Esophagus muscularis mucosa (tissue), 4 donors: ENCODE results near the gene WDFY2.

Experiments used
- EP300 ChIP-seq: sonication (generic); formaldehyde crosslinking; IDR thresholded peaks from one replicate; pipeline ENCODE4 v1.6.1; 2017; ENCODE audit warnings: antibody characterized with exemption
- POLR2A ChIP-seq: fragments of 450-650 bp; IDR thresholded peaks from one replicate; pipeline ENCODE4 v1.6.1; 2017; ENCODE audit warnings: antibody characterized with exemption, moderate library complexity, mild to moderate bottlenecking, low read depth
- POLR2AphosphoS5 ChIP-seq, 2 donors: sonication (generic); formaldehyde crosslinking; IDR thresholded peaks; one replicate each; pipeline ENCODE4 v1.6.1; 2017; ENCODE audit warnings: antibody characterized with exemption in 2 of 2
- TF ChIP-seq, protein P1 (sequence below), 3 experiments: fragments of 200-600 bp in 2 of 3; fragments of 450-650 bp in 1 of 3; sonication (generic) in 2 of 3; IDR thresholded peaks; one replicate each; pipeline ENCODE4 v1.5.1; 2017 to 2019; ENCODE audit warnings: antibody characterized with exemption in 3 of 3, mild to moderate bottlenecking in 2 of 3, moderate library complexity in 1 of 3

DNA sequence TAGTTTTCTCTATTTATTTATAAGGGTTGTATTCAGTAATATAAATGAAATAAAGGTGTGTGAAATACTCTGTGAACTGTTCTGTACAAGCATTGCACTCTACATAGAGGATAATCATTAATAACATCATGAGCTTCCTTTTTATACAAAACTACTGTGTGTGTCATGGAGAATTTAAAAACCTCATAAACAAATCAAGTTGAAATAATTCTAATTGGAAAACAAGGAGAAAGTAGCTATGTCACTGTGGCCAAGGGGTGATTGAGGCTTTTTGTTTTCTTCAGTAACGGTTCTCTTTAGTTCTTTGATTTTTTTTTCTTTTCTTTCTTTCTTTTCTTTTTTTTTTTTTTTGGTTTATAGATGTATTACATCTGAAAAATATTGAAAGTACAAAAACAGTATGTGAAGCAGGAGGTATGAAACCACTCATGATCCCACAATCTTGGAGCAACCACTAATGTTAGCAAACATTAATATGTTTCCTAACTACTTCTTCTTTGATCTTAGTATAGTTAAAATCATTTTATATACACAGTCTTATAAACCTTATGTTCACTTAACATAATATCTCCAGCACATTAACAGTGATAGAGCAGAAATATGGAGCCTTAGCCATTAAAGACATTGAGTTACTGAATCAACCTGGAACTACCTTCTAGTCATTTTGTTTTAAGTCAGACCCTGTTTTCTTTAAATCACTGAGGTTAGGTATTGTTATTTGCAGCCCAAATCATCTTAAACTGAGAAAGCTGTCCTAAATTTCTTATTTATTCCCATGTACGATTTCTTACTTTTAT lies 45.4 kb downstream of the WDFY2 start:
- TF ChIP-seq, protein P1, sequence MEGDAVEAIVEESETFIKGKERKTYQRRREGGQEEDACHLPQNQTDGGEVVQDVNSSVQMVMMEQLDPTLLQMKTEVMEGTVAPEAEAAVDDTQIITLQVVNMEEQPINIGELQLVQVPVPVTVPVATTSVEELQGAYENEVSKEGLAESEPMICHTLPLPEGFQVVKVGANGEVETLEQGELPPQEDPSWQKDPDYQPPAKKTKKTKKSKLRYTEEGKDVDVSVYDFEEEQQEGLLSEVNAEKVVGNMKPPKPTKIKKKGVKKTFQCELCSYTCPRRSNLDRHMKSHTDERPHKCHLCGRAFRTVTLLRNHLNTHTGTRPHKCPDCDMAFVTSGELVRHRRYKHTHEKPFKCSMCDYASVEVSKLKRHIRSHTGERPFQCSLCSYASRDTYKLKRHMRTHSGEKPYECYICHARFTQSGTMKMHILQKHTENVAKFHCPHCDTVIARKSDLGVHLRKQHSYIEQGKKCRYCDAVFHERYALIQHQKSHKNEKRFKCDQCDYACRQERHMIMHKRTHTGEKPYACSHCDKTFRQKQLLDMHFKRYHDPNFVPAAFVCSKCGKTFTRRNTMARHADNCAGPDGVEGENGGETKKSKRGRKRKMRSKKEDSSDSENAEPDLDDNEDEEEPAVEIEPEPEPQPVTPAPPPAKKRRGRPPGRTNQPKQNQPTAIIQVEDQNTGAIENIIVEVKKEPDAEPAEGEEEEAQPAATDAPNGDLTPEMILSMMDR (IDR thresholded peaks at IDR 0.05), result no peak
- TF ChIP-seq POLR2A (no peak), POLR2AphosphoS5 (IDR thresholded peaks at IDR 0.05) (no peak), EP300 (no peak)
